ENCODE data around the gene ZFAND2B.

DNA sequence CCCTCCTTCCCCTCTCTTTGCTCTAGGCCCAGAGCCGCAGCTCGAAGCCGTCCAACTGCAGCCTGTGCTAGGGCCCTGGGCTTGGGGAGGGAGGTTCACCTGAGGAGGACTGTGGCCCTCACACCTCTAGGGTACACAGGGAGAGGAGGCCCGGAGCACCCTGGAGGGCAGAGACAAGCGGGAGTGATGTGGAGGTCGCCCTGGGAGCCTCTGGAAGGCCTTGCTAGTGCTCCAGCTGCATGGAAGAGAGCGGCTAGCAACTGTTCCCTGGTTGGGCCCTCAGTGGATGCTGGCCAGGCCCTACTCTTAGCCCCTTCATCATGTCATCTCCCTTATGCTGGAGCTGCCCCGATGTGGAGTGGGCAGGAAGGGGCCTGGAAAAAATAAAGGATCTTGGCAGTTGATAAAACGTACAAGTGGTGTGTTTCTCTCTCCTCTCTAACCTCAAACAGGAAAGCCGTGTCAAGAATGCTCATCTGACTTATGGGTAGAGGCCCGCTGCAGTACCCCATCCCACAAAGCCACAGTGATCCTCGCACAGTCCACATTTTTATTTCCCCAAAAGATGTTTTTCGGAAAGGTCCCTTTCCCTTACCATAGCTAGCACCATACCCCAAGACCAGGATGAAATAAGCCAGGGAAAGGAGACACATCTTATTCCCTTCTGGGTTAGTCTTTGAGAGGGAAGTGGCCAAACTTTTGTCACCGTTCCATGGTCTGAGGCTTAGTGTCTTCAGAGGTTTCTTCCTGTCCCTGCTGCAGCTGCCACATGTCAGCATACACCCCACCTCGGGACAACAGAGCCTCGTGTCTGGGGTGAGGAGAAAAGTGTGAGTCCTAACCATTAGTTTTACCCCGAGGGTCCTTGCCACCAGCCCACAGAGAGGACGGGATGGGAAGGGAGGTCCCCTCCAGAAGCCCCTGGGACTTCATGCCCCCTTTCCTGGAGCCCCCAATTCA, 2.9 kb downstream of the ZFAND2B start:
- TF ChIP-seq POLR2A (IDR thresholded peaks at IDR 0.05) (no peak), POLR2AphosphoS5 (IDR thresholded peaks at IDR 0.05) (peak in 1 of 3 donors; percentile 44)
- TF ChIP-seq, protein P1, sequence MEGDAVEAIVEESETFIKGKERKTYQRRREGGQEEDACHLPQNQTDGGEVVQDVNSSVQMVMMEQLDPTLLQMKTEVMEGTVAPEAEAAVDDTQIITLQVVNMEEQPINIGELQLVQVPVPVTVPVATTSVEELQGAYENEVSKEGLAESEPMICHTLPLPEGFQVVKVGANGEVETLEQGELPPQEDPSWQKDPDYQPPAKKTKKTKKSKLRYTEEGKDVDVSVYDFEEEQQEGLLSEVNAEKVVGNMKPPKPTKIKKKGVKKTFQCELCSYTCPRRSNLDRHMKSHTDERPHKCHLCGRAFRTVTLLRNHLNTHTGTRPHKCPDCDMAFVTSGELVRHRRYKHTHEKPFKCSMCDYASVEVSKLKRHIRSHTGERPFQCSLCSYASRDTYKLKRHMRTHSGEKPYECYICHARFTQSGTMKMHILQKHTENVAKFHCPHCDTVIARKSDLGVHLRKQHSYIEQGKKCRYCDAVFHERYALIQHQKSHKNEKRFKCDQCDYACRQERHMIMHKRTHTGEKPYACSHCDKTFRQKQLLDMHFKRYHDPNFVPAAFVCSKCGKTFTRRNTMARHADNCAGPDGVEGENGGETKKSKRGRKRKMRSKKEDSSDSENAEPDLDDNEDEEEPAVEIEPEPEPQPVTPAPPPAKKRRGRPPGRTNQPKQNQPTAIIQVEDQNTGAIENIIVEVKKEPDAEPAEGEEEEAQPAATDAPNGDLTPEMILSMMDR (IDR thresholded peaks at IDR 0.05 in 8 of 11, conservative IDR thresholded peaks at IDR 0.05 in 3 of 11): no peak

All from spleen (tissue), 7 donors.